GM06990 (cell line): ENCODE results near the gene MAPK8IP1.

Experiments
- DNase-seq: peaks from one replicate; pipeline ENCODE4 v3.0.0-alpha.2; 2011; ENCODE audit not compliant: insufficient read length; ENCODE audit errors: extremely low read depth
- H3K27me3 ChIP-seq: replicated peaks from 2 replicates; pipeline ENCODE4 v1.6.0; 2011; ENCODE audit warnings: low read length; ENCODE audit not compliant: control insufficient read depth, insufficient read depth
- H3K36me3 ChIP-seq: 2 replicates; pipeline ENCODE4 v1.5.1; 2011; ENCODE audit warnings: low read length; ENCODE audit not compliant: control insufficient read depth, insufficient read depth
- H3K4me3 ChIP-seq: replicated peaks from 2 replicates; pipeline ENCODE4 v1.5.1; 2011; ENCODE audit warnings: low read depth, mild to moderate bottlenecking, control low read depth, low read length
- TF ChIP-seq, protein P1 (sequence below): IDR thresholded peaks from 2 replicates; pipeline ENCODE4 v1.5.1; 2011; ENCODE audit warnings: low read length, control low read depth, mild to moderate bottlenecking, inconsistent platforms; ENCODE audit not compliant: insufficient read depth, poor library complexity, severe bottlenecking

The MAPK8IP1 gene

DNA sequence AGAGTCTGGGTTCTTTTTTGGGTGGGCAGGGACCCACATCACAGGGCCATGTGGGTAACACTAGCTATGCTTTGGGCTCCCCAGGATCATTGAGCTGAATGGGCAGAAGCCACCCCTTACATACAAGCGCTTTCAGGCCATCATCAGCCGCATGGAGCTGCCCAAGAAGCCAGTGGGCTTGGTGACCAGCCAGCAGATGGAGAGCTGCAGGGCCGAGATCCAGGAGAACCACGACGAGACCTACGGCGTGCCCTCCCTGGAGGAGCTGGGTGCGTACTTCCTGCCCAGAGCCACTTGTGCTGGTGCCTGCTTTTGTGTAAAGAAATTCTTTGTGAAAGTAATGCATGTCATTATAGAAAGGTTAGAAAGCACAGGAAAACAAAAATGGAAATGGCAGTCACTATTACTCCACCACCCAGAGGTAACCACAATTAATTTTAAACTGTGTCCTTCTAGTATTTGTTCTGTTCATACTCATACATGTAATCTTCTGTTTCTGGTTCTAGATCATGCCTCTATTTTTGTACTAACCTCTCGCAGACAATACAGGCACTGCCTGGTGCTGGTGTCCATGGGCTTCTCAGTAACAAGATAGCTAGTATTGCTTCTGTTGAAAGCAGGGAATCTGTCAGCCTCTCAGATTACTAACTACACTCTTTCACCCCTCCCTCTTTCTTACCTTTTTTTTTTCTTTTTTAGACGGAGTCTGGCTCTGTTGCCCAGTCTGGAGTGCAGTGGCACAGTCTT lies 24.5 kb upstream of the MAPK8IP1 start:
- TF ChIP-seq, protein P1, sequence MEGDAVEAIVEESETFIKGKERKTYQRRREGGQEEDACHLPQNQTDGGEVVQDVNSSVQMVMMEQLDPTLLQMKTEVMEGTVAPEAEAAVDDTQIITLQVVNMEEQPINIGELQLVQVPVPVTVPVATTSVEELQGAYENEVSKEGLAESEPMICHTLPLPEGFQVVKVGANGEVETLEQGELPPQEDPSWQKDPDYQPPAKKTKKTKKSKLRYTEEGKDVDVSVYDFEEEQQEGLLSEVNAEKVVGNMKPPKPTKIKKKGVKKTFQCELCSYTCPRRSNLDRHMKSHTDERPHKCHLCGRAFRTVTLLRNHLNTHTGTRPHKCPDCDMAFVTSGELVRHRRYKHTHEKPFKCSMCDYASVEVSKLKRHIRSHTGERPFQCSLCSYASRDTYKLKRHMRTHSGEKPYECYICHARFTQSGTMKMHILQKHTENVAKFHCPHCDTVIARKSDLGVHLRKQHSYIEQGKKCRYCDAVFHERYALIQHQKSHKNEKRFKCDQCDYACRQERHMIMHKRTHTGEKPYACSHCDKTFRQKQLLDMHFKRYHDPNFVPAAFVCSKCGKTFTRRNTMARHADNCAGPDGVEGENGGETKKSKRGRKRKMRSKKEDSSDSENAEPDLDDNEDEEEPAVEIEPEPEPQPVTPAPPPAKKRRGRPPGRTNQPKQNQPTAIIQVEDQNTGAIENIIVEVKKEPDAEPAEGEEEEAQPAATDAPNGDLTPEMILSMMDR: no peak
- DNase-seq: no peak
- Histone ChIP-seq H3K27me3 (no peaks in the 10 kb centered on the region), H3K4me3 (no peak overlapping the region), H3K36me3 (peaks cover 23% of the 10 kb centered on the region)

- no peak for DNase-seq
- Histone ChIP-seq H3K36me3 (peaks cover 20% of the 10 kb centered on the region), H3K4me3 (no peak overlapping the region), H3K27me3 (no peaks in the 10 kb centered on the region)
- TF ChIP-seq, protein P1: no peak
Measured at GRCh38 chr11:45864041-45864440, 21.4 kb upstream of the MAPK8IP1 start.

DNA sequence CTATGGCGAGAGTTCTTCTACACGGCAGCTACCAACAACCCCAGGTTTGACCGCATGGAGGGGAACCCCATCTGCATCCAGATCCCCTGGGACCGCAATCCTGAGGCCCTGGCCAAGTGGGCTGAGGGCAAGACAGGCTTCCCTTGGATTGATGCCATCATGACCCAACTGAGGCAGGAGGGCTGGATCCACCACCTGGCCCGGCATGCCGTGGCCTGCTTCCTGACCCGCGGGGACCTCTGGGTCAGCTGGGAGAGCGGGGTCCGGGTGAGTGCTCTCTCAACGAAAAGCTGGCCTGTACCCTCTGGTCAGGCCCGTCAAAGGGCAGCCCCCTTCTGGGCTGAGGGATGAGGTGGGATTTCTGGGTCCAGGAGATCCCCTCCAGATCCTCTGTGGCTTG lies 15.9 kb upstream of the MAPK8IP1 start:
- no peak overlapping the region for H3K4me3 ChIP-seq
- TF ChIP-seq, protein P1: no peak
- peaks cover 42% of the 10 kb centered on the region for H3K36me3 ChIP-seq
- DNase-seq: no peak
- no peaks in the 10 kb centered on the region for H3K27me3 ChIP-seq

- no peaks in the 10 kb centered on the region for H3K27me3 ChIP-seq
- no peak for DNase-seq
- no peak overlapping the region for H3K4me3 ChIP-seq
- TF ChIP-seq, protein P1: no peak
- H3K36me3 ChIP-seq: peaks cover 44% of the 10 kb centered on the region
Measured at GRCh38 chr11:45870706-45871105, 14.7 kb upstream of the MAPK8IP1 start.

GRCh38 chr11:45871638-45872037 lies 13.8 kb upstream of the MAPK8IP1 start:
- no peaks in the 10 kb centered on the region for H3K27me3 ChIP-seq
- no peak for DNase-seq
- H3K36me3 ChIP-seq: peaks cover 43% of the 10 kb centered on the region
- TF ChIP-seq, protein P1: no peak
- H3K4me3 ChIP-seq: no peak overlapping the region
